ENCODE measurements around the gene C6orf132.

The C6orf132 gene

GRCh38 chr6:42125231-42125630 lies 17.2 kb downstream of the C6orf132 start:
- FAIRE-seq: no peak
- no peak for DNase-seq (ENCODE audit: insufficient read length, low spot score)
- TF ChIP-seq TAF1 (IDR thresholded peaks at IDR 0.05; ENCODE audit: low read depth, low read length) (no peak), POLR2A (IDR thresholded peaks at IDR 0.05; ENCODE audit: low read depth, low read length) (no peak), PAX5 (IDR thresholded peaks at IDR 0.05; ENCODE audit: insufficient read depth, low read length, severe bottlenecking) (no peak), SPI1 (IDR thresholded peaks at IDR 0.05; ENCODE audit: low read depth, low read length) (no peak), POU2F2 (IDR thresholded peaks at IDR 0.05; ENCODE audit: low read depth, low read length) (no peak), POLR2AphosphoS5 (IDR thresholded peaks at IDR 0.05; ENCODE audit: low read depth, low read length) (no peak)

GRCh38 chr6:42124223-42124836 lies 18.1 kb downstream of the C6orf132 start:
- FAIRE-seq (no peak), DNase-seq (ENCODE audit: insufficient read length, low spot score) (no peak)
- no peak for TF ChIP-seq POLR2AphosphoS5 (IDR thresholded peaks at IDR 0.05; ENCODE audit: low read depth, low read length)
- no peak for TF ChIP-seq POLR2A (IDR thresholded peaks at IDR 0.05; ENCODE audit: low read depth, low read length)
- TF ChIP-seq POU2F2 (IDR thresholded peaks at IDR 0.05; ENCODE audit: low read depth, low read length): no peak
- TF ChIP-seq TAF1 (IDR thresholded peaks at IDR 0.05; ENCODE audit: low read depth, low read length): no peak

GRCh38 chr6:42123379-42124103 lies 18.9 kb downstream of the C6orf132 start:
- TF ChIP-seq POU2F2 (IDR thresholded peaks at IDR 0.05; ENCODE audit: low read depth, low read length) (no peak), TAF1 (IDR thresholded peaks at IDR 0.05; ENCODE audit: low read depth, low read length) (no peak), POLR2AphosphoS5 (IDR thresholded peaks at IDR 0.05; ENCODE audit: low read depth, low read length) (no peak), SPI1 (IDR thresholded peaks at IDR 0.05; ENCODE audit: low read depth, low read length) (no peak), POLR2A (IDR thresholded peaks at IDR 0.05; ENCODE audit: low read depth, low read length) (no peak), PAX5 (IDR thresholded peaks at IDR 0.05; ENCODE audit: insufficient read depth, low read length, severe bottlenecking) (no peak)
- FAIRE-seq: no peak

GRCh38 chr6:42120895-42121865 lies 21.2 kb downstream of the C6orf132 start:
- TF ChIP-seq SPI1 (IDR thresholded peaks at IDR 0.05; ENCODE audit: low read depth, low read length) (no peak), TAF1 (IDR thresholded peaks at IDR 0.05; ENCODE audit: low read depth, low read length) (no peak), POU2F2 (IDR thresholded peaks at IDR 0.05; ENCODE audit: low read depth, low read length) (no peak), PAX5 (IDR thresholded peaks at IDR 0.05; ENCODE audit: insufficient read depth, low read length, severe bottlenecking) (no peak), POLR2A (IDR thresholded peaks at IDR 0.05; ENCODE audit: low read depth, low read length) (no peak), POLR2AphosphoS5 (IDR thresholded peaks at IDR 0.05; ENCODE audit: low read depth, low read length) (no peak)
- FAIRE-seq (no peak), DNase-seq (ENCODE audit: insufficient read length, low spot score) (no peak)

More at GRCh38 chr6:42123379-42124103, 18.9 kb downstream of the C6orf132 start:
- DNase-seq (ENCODE audit: insufficient read length, low spot score): no peak

- no peak for TF ChIP-seq POLR2A (IDR thresholded peaks at IDR 0.05; ENCODE audit: low read depth, low read length)
- TF ChIP-seq TAF1 (IDR thresholded peaks at IDR 0.05; ENCODE audit: low read depth, low read length): no peak
- TF ChIP-seq POU2F2 (IDR thresholded peaks at IDR 0.05; ENCODE audit: low read depth, low read length): no peak
- TF ChIP-seq PAX5 (IDR thresholded peaks at IDR 0.05; ENCODE audit: insufficient read depth, low read length, severe bottlenecking): no peak
- no peak for TF ChIP-seq POLR2AphosphoS5 (IDR thresholded peaks at IDR 0.05; ENCODE audit: low read depth, low read length)
- no peak for TF ChIP-seq SPI1 (IDR thresholded peaks at IDR 0.05; ENCODE audit: low read depth, low read length)
- no peak for DNase-seq (ENCODE audit: insufficient read length, low spot score)
- FAIRE-seq: no peak
Observed at GRCh38 chr6:42118162-42119001, 24.0 kb downstream of the C6orf132 start.

GRCh38 chr6:42117843-42118161 lies 24.6 kb downstream of the C6orf132 start:
- FAIRE-seq: no peak
- TF ChIP-seq POU2F2 (IDR thresholded peaks at IDR 0.05; ENCODE audit: low read depth, low read length) (no peak), PAX5 (IDR thresholded peaks at IDR 0.05; ENCODE audit: insufficient read depth, low read length, severe bottlenecking) (no peak), TAF1 (IDR thresholded peaks at IDR 0.05; ENCODE audit: low read depth, low read length) (no peak), POLR2A (IDR thresholded peaks at IDR 0.05; ENCODE audit: low read depth, low read length) (no peak), SPI1 (IDR thresholded peaks at IDR 0.05; ENCODE audit: low read depth, low read length) (no peak), POLR2AphosphoS5 (IDR thresholded peaks at IDR 0.05; ENCODE audit: low read depth, low read length) (no peak)
- DNase-seq (ENCODE audit: insufficient read length, low spot score): no peak

GRCh38 chr6:42113936-42114636 lies 28.3 kb downstream of the C6orf132 start:
- TF ChIP-seq SPI1 (IDR thresholded peaks at IDR 0.05; ENCODE audit: low read depth, low read length): no peak
- FAIRE-seq (no peak), DNase-seq (ENCODE audit: insufficient read length, low spot score) (no peak)

GRCh38 chr6:42112351-42112750 lies 30.1 kb downstream of the C6orf132 start:
- TF ChIP-seq POU2F2 (IDR thresholded peaks at IDR 0.05; ENCODE audit: low read depth, low read length) (no peak), POLR2A (IDR thresholded peaks at IDR 0.05; ENCODE audit: low read depth, low read length) (no peak), PAX5 (IDR thresholded peaks at IDR 0.05; ENCODE audit: insufficient read depth, low read length, severe bottlenecking) (no peak), SPI1 (IDR thresholded peaks at IDR 0.05; ENCODE audit: low read depth, low read length) (no peak), POLR2AphosphoS5 (IDR thresholded peaks at IDR 0.05; ENCODE audit: low read depth, low read length) (no peak), TAF1 (IDR thresholded peaks at IDR 0.05; ENCODE audit: low read depth, low read length) (no peak)
- DNase-seq (ENCODE audit: insufficient read length, low spot score) (no peak), FAIRE-seq (no peak)

Data from GM12891 (cell line).